SU-DHL-6 (cell line): ENCODE measurements around the gene HK2.

Experiments
- EZH2phosphoT487 ChIP-seq: fragments of 200-600 bp; sonication (generic), shearing (Covaris generic); conservative IDR thresholded peaks from 2 replicates; pipeline ENCODE4 v1.6.1; 2018; ENCODE audit warnings: mild to moderate bottlenecking, antibody characterized with exemption, low read length, moderate library complexity, mixed read lengths
- TF ChIP-seq, protein P1 (sequence below): fragments of 200-600 bp; sonication (generic); IDR thresholded peaks from one replicate; pipeline ENCODE4 v1.5.1; 2017; ENCODE audit warnings: antibody characterized with exemption, mild to moderate bottlenecking, low read length, moderate library complexity; ENCODE audit not compliant: insufficient read depth, poor library complexity, severe bottlenecking

DNA sequence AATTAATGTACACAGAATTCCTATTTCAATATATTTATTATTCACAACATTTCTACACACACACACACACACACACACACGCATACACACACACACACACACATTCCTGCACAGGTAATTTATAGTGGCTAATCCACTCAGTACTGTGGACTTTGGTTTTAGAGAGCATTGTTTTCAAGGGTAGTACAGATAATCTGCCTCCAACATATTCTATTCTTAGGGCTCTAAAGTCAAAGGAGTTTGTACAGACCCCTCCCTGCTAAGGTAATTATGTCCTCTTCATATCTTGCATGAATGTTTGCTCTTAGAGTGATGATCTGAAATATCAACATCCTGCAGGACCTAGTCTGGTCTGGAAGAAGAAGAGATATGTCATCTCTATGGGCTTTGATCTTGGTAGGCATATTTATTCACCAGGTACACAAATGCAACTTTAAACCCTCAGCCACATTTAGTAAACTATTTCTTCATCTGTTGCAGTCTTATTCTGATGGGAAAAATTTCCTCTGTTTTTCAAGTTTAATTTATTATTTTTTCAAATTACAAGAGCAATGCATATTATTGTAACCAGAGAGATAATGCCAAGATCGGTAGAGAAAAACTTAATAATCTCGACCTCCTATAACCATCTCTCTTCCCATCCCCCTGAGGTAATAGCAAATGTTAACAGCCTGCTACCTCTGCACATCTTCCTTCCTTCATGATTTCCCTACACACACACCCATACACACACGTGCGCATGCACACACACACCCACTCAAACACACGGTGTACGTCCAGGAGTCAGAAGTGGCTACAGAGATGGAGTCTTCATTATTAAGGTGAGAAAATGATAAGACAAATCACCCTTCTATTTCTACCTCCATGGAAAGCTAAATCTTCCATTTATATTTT is 106.2 kb downstream of the HK2 start:
- no peak for TF ChIP-seq EZH2phosphoT487
- TF ChIP-seq, protein P1, sequence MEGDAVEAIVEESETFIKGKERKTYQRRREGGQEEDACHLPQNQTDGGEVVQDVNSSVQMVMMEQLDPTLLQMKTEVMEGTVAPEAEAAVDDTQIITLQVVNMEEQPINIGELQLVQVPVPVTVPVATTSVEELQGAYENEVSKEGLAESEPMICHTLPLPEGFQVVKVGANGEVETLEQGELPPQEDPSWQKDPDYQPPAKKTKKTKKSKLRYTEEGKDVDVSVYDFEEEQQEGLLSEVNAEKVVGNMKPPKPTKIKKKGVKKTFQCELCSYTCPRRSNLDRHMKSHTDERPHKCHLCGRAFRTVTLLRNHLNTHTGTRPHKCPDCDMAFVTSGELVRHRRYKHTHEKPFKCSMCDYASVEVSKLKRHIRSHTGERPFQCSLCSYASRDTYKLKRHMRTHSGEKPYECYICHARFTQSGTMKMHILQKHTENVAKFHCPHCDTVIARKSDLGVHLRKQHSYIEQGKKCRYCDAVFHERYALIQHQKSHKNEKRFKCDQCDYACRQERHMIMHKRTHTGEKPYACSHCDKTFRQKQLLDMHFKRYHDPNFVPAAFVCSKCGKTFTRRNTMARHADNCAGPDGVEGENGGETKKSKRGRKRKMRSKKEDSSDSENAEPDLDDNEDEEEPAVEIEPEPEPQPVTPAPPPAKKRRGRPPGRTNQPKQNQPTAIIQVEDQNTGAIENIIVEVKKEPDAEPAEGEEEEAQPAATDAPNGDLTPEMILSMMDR: no peak
